GM19328 (cell line): Measurements from ENCODE around the gene CFAP161.
"Not testable (repeated sequence)": the region's sequence is repeated elsewhere in the genome, so short reads cannot be mapped to it uniquely, and the experiment has no call there.

Experiments
- ATAC-seq: cut with Tn5 transposase; IDR thresholded peaks from one replicate; pipeline ENCODE4 v1.9.1; 2021; ENCODE audit warnings: mild to moderate bottlenecking, moderate library complexity; ENCODE audit not compliant: unreplicated experiment

Gene CFAP161

DNA sequence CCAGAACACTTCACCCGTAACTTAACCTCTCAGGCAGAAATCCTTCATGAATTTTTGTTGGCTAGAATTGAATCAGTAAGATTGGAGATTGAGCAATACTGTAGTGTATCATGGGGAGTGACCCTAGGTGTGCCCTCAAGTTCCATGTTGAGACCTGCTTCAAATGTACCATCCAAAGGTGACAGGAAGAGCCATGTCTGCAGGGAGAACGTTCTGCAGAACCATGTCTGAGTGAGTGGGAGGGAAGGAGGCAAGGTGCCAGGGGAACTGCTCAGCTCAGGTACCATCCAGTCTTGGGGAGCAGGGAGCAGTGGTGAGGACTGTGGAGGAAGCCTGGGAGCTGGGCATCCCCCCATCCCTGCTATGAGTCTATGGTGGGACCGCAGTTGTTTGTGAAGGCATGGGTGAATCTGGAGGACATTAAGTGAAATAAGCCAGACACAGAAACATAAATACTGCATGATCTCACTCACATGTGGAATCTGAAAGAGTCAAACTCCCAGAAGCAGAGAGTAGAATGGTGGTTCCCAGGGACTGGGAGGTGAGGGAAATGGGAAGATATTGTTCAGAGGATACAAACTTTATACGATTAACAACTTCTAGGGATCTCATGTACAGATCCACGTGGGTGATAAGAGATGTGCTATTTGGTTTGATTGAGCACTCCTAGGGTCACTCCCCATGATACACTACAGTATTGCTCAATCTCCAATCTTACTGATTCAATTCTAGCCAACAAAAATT, 23.3 kb downstream of the CFAP161 start:
- no peak for ATAC-seq

DNA sequence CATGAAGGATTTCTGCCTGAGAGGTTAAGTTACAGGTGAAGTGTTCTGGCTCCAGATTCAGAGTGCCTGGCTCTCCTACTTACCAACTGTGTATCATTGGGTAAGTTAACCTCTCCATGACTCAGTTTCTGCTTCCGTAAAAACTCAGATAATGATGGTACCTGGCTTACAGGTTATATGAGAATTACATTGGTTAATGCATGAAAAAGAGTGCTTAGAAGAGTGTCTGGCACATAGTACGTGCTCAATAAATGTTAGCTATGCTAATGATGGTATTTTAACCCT, 23.8 kb downstream of the CFAP161 start:
- no peak for ATAC-seq

DNA sequence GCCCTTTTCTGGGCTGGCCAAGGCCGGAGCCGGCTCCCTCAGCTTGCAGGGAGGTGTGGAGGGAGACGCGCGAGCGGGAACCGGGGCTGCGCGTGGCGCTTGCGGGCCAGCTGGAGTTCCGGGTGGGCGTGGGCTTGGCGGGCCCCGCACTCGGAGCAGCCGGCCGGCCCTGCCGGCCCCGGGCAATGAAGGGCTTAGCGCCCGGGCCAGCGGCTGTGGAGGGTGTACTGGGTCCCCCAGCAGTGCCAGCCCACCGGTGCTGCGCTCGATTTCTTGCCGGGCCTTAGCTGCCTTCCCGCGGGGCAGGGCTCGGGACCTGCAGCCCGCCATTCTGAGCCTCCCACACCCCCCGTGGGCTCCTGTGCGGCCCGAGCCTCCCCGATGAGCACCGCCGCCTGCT, 24.5 kb downstream of the CFAP161 start:
- not testable (repeated sequence) for ATAC-seq

DNA sequence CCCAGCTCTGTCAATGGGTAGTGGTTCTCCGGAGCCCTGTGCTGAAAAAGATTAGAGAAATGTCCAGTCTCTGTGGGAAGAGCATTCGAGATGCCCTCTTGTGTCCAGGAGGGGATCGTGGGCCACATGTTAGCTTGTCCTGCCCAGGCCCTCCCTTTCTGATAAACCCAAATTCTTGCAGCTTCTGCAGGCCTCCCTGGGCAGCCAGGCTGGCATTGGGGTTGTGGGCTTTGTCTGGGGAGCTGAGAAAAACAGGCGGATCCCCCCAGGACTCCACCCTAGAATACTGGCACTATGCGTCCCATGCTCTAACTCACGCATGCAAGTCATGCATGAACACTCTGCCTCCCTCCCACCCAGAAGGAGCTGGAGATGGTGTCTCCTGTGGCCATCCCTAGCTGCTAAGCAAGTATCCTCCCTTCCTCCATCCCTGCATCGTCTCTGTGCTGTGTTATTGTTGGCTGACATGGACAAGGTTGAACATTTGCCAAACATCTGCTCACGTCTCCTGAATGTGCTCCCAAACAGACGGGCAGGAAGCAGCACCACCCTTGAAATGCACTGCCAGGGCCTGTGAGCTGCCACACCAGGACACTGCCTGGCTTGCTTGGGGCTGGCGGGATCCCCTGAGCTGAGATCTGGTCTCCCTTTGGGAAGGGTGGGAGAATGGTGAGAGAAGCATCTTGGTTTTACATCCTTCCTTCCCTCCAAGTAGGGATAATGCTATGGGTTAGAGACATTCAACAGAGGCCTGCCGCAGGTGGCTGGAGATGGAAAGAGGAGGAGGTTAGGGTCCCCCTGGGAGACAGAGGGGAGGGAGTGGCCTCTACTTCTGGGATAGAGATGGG, 26.5 kb downstream of the CFAP161 start:
- ATAC-seq: no peak

DNA sequence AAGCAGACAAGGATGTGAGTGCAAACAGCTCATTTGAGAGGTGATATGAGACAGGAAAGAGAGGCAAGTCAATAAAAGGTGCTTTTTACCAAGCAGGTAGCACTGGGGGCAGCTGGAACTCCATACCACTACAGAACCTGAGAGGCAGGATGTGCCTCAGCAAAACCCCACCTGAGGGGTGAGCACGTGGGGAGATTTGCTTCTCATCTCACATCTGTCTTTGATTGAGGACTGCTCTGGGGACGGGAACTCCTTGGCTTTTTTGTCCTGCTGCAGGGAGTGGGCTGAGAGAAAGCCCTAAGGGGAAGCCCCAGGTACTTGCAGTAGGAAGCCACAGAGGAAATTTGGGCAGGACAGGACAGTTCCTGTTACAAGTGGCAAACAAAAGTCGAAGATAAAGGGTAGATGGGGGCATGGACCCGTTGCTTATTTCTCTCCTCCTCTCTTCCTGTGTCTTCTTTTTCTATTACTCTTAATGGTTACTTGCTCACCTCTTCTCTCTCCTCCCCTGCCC, 27.1 kb downstream of the CFAP161 start:
- ATAC-seq: no peak

DNA sequence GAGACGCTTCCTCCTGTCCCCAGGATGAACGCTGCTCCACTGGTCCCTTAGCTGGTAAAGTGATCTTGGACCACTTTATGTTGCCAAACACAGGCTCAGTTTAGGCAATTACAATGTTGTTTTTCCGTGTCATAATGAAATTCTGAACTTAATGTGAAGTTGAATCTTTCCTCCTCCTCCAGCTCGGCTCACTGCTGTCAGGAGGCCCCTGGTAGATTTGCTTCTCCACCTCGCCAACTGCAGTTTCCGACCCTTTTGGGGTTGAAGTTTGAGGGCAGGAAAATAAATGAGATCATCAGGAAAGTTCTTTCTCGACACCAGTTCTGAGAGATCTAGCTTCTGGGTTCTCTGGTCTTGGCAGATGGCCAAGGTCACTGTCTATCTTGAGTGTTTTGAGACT, 27.8 kb downstream of the CFAP161 start:
- no peak for ATAC-seq

DNA sequence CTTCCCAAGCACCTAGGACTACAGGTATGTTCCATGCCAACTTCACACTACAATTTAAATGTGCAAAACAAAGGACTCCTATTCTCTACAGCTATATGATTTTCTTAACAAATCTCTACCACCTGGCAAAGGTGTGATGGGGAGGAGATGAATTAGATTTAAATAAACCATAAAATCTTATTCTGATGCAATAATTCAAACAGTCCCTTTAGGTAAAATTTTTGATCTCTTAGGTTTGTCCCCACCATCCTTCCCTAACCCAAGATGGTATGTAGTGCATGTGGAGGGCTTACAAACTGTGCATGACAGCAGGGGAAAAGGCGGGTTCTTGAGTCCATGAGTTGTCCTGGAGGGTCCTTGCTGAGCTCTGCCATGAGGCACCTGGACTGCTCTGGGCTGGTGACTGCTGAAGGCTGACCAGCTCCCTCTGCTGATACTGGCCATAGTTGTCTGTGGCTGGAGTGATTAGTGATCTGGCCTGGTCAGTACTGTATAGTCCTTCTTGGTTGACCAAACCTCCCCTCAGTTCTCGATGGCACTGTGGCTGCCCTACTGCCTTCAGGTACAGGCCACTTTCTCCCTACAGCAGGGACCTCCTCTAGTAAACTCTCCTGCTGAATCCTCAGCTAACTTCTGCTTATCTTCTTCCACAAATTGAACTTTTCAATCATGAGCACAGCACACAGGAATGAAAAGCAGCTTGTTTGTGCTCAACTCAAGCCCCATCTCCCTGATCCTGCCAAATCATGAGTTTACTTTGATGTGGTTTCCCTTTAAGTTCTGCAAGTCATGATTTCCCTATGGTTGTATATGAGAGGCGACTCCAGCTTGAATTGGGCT, 30.1 kb downstream of the CFAP161 start:
- ATAC-seq: no peak

DNA sequence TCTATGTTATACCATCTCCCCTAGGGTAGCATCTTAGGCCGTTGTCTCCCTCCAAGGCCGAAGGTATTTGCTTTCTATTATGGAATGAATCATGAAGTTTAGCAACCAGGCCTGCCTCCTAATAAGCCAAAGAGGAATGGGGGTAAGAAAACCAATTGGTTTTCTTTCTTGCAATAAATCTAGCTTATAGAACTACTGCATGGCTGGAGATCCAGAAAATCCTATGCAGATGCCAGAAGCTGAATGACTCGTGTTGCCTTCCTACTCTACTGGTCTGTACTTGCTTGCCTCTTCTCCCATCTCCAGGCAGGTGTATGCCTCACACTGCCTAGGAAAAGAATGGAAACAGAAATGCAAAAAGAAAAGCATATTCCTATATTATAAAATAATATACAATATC, 31.5 kb downstream of the CFAP161 start:
- ATAC-seq: no peak

DNA sequence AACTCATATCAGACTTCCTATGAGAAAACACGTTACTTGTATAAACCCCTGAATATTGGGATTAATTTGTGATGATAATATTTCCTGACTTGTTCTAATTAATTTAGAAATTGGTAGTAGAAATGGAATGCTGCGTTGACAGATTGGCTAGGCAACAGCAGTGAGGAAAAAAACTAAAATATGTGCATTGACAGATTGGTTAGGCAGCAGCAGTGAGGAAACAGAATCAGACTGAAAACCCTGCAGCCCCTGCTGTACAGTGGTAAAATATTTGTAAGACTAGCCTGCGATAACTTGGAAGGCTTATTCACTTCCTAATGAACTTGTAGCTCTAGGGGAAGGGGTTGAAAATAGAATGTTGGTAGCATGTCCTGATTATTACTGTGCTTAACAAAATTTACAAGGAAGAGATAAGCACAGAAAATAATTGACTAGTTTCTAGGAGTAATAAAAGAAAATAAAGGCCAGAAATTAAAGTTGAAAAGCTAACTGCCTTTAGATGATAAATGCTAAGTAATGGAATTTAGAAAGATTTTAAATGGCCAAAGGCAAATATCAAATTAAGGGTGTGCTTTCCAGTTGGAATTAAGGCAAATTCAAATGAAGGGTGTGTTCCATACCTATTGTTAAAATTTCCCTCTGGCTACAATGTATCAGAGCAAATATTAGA, 32.7 kb downstream of the CFAP161 start:
- ATAC-seq: no peak

DNA sequence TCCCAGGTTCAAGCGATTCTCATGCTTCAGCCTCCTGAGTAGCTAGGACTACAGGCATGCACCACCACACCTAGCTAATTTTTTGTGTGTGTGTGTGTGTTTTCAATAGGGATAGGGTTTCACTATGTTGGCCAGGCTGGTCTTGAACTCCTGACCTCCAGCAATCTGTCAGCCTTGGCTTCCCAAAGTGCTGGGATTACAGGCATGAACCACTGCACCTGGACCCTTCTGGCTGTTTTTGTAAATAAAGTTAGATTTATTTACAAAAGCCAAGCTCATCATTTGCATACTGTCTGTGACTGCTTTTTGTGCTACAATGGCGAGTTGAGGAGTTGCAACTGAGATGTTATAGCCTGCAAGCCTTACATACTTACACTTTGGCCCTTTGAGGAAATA, 34.1 kb downstream of the CFAP161 start:
- no peak for ATAC-seq

DNA sequence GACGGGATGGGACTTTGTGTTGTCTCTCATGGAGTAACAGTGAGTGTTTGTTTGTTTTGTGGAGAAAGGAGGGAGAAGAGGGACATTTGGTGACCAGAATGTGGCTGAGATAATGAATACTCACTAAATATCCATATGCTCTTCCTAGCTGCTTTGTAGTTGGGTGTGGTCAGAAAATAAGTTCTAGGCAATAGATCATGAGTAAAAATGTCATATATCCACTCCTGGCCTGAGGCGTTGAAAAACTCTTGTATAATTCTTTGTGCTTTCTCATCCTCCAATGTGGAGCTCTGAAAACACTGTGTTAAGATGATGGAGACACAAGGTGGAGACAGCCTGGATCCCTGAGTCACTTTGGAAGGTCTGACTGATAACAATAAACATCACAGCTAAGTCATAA, 34.6 kb downstream of the CFAP161 start:
- no peak for ATAC-seq

DNA sequence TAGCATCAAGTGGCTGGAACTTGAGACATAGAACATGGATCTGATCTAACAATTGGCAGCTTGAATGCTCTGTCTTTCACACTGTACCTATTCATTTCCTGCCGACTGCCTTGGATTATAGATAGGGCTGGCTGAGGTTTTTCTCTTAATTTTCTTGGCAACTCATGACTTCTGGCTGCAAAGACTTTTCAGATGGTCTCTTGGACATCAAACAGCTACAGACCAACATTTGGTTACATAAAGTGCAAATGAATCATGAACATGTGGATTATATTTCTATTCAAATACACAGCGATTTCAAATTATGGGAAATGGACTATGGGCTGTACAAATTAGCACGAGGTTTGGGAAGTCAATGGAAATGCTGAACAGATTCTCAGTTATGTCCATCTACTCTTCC, 36.4 kb downstream of the CFAP161 start:
- ATAC-seq: no peak

DNA sequence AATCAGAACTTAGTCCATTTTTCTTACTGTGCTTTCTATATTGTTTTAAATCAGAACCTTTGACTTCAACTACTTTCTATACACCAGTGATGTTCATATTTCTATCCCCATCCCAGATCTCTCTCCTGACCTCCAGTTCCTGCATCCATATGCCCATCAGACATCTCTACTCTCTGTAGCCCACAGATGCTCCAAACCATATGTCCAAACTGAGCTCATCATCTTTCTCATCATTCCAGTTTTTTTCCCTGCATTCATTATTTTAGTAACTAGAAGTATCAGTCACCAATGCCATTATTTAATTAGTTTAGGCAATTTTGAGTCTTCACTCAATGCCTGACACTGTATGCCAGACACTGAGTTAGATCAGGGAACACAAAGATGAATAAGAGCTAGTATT, 37.2 kb downstream of the CFAP161 start:
- ATAC-seq: no peak

DNA sequence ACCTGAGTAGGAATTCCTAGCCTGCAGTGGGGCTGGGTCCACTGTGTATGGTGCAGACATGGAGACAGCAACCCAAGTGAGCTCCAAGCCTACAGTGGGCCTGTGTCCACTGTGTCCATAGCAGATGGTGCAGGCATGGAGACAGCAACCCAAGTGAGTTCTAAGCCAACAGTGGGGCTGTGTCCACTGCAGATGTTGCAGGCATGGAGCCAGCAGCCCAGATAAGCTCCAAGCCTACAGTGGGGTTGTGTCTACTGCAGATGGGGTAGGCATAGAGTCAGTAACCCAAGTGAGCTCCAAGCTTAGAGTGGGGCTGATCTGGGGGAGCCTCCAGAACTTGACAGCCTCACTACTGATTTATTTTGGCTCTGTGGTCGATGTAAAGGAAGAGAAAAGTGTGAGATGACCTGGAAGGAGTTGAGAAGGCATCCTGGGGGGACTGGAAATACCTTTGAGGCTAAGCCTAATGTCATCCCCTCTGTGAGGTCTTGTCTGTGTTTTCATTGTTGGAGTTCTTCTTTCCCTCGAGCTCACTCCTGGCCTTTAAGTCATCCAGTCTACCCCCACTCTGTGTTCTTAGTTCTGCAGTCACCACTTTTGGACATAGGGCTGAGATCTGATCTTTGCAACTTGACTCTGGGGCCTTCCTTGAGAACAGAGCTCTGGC, 40.2 kb downstream of the CFAP161 start:
- ATAC-seq: no peak

DNA sequence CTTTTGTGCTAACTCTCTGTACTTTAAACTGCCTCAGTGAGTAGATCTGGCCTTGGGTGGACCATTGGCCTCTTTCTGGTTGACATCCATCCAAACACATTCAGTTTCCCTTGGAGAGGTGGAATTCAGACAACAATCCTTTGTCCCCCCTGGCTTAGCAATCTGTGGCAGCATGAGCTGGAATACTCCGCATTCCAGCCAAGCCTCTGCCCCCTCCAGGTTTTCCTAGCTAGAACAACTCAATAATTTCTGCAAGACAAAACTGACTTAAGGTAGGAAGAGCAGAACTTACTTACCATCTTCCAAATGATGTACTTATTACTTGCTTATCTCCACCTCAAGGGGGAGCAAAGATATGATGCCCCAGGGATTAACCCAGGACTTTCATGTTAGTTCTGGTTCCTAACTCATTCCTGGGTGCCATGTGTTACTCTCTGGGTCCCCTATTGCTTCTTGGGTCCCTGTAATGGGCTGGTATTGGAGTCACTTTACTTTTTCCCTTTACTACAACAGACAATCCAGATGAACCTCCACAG, 40.8 kb downstream of the CFAP161 start:
- no peak for ATAC-seq

DNA sequence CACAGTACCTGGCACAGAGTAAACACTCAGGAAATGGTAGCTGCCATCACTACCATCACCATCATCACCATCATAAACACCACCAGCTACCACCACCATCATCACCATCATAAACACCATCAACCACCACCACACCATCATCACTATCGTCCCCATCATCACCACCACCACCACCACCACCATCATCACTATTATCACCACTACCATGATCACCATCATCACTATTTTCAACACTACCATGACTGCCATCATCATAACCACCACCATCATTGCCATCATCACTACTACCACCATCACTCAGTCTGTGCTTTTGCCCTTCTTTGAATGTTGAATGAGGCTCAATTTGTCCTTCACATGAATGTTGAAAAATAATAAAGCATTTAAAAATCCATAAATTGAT, 41.4 kb downstream of the CFAP161 start:
- ATAC-seq: no peak

DNA sequence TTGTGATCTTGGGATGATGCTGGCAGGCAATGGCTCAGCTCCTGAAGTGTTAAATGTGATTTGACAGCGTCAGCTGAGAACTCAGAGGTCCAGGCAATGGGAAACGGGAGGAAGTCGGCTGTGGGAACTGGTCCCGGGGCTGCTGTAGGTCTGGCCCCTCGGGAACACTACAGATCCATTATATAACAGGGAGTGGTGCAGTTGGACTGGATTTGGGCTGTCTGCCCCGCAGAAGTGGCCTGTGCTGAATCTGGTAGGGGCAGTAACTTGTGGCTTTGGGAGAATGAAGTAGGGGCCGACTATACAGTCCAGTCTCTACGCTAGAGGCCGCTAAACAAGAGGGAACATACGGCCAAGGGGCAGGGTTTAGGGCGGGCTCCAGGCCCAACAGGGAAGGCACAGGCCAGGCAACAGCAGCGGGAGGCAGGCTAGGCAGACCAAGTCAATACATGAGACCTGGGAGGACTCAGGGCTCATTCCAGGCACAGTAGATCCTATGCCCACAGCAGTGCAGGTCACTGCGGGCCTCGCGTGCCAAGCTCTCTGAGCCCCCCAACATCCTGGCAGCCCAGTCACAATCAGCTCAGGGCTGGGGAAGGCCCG, 42.3 kb downstream of the CFAP161 start:
- ATAC-seq: no peak

DNA sequence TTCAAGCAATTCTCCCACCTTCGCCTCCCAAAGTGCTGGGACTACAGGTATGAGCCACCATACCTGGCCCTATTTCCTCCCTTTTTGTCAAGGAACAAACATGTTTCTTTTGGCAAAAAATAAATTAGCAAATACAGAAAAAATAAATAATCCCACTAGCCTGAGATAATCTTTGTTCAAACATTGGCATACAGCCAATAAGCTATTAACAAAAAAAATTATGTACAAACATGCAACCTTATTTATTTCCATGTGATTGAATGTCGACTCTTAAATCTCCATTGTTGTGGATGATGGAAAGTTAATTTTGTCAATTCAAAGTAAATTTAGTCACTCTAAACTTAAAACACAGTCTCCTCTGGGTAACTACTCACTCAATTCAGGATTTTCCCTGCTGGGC, 44.3 kb downstream of the CFAP161 start:
- ATAC-seq: no peak

DNA sequence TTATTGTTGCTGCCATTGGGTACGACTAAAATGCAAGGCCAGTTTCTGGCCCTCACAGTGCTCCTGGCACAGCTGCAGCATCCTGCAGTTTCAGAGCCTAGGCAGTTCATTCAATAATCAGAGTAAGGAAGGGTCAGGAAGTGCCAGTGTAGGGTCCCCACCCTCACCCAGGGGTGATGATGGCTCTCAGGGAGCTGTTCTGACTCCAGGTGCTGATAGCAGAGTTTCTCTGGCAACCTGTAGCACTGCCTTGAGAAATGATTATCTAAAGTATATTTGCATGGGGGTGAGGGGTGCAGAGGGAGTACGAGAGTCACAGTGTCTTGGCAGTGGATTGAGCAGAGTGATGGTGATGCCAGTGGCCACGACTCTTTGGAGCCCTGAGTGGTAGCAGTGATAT, 47.1 kb downstream of the CFAP161 start:
- no peak for ATAC-seq
